Liver (tissue), 9 donors: ENCODE measurements around the gene KCNQ5. TPM values are rescaled to one million over a fixed set of nuclear protein-coding genes. Genes with fewer than 3 reads are reported as not detected.

Experiments used
- DNase-seq: peaks from one replicate; pipeline ENCODE4 v3.0.0-alpha.2; 2017; ENCODE audit warnings: low spot score
- H3K27ac ChIP-seq, 2 donors: one replicate each; pipeline ENCODE4 v1.7.0; 2013; ENCODE audit warnings: inconsistent platforms in 2 of 2, low read length in 2 of 2, control low read depth in 1 of 2, low read depth in 1 of 2, mild to moderate bottlenecking in 1 of 2
- H3K27me3 ChIP-seq, 4 donors: one replicate each; pipeline versions ENCODE4 v1.6.1 to v1.7.0; 2013; ENCODE audit warnings: low read length in 3 of 4, inconsistent platforms in 1 of 4, mild to moderate bottlenecking in 1 of 4, moderate library complexity in 1 of 4; ENCODE audit not compliant: control insufficient read depth in 4 of 4, insufficient read depth in 4 of 4
- H3K36me3 ChIP-seq, 4 donors: one replicate each; pipeline versions ENCODE4 v1.6.1 to v1.7.0; 2013; ENCODE audit warnings: low read length in 3 of 4, mild to moderate bottlenecking in 3 of 4, low read depth in 1 of 4, moderate library complexity in 1 of 4; ENCODE audit not compliant: control insufficient read depth in 4 of 4, insufficient read depth in 3 of 4
- H3K4me1 ChIP-seq, 4 donors: one replicate each; pipeline versions ENCODE4 v1.6.1 to v1.7.0; 2013; ENCODE audit warnings: low read length in 3 of 4, mild to moderate bottlenecking in 3 of 4, moderate library complexity in 1 of 4; ENCODE audit not compliant: control insufficient read depth in 4 of 4, insufficient read depth in 4 of 4
- H3K4me3 ChIP-seq, 3 donors: one replicate each; pipeline versions ENCODE4 v1.6.1 to v1.7.0; 2013; ENCODE audit warnings: low read length in 3 of 3, control low read depth in 1 of 3, low read depth in 1 of 3, mild to moderate bottlenecking in 1 of 3
- H3K9ac ChIP-seq, 2 donors: one replicate each; pipeline ENCODE4 v1.7.0; 2013; ENCODE audit warnings: low read length in 2 of 2, mild to moderate bottlenecking in 2 of 2, moderate library complexity in 2 of 2, control low read depth in 1 of 2, low read depth in 1 of 2
- H3K9me3 ChIP-seq, 4 donors: one replicate each; pipeline versions ENCODE4 v1.6.1 to v1.7.0; 2013; ENCODE audit warnings: low read length in 3 of 4; ENCODE audit not compliant: control insufficient read depth in 4 of 4
- EGR1 ChIP-seq, 2 donors: IDR thresholded peaks; 2 replicates each; pipeline ENCODE4 v1.6.1; 2016 to 2018; ENCODE audit warnings: antibody characterized with exemption in 2 of 2, low read depth in 2 of 2
- FOXA1 ChIP-seq: IDR thresholded peaks from 2 replicates; pipeline ENCODE4 v1.6.1; 2016; ENCODE audit warnings: antibody characterized with exemption
- FOXA2 ChIP-seq: IDR thresholded peaks from 2 replicates; pipeline ENCODE4 v1.6.1; 2016; ENCODE audit warnings: antibody characterized with exemption
- GABPA ChIP-seq, 2 donors: IDR thresholded peaks in 1 of 2; conservative IDR thresholded peaks in 1 of 2; 2 replicates each; pipeline ENCODE4 v1.6.1; 2016; ENCODE audit warnings: antibody characterized with exemption in 2 of 2, mild to moderate bottlenecking in 1 of 2, moderate library complexity in 1 of 2
- HNF4A ChIP-seq, 2 donors: conservative IDR thresholded peaks; 2 replicates each; pipeline ENCODE4 v1.6.1; 2016; ENCODE audit warnings: antibody characterized with exemption in 2 of 2, mild to moderate bottlenecking in 2 of 2
- HNF4G ChIP-seq: IDR thresholded peaks from 2 replicates; pipeline ENCODE4 v1.6.1; 2016; ENCODE audit warnings: antibody characterized with exemption
- JUND ChIP-seq, 2 donors: IDR thresholded peaks; 2 replicates each; pipeline ENCODE4 v1.6.1; 2016; ENCODE audit warnings: antibody characterized with exemption in 2 of 2
- NR2F2 ChIP-seq: IDR thresholded peaks from 2 replicates; pipeline ENCODE4 v1.6.1; 2016; ENCODE audit warnings: antibody characterized with exemption
- RAD21 ChIP-seq, 2 donors: IDR thresholded peaks; 2 replicates each; pipeline ENCODE4 v1.6.1; 2016; ENCODE audit warnings: antibody characterized with exemption in 2 of 2, mild to moderate bottlenecking in 2 of 2
- RXRA ChIP-seq, 2 donors: IDR thresholded peaks; 2 replicates each; pipeline ENCODE4 v1.6.1; 2017 to 2018; ENCODE audit warnings: antibody characterized with exemption in 2 of 2, mild to moderate bottlenecking in 1 of 2
- SP1 ChIP-seq: IDR thresholded peaks from 2 replicates; pipeline ENCODE4 v1.6.1; 2018; ENCODE audit warnings: antibody characterized with exemption, mild to moderate bottlenecking
- TAF1 ChIP-seq: conservative IDR thresholded peaks from 2 replicates; pipeline ENCODE4 v1.6.1; 2016; ENCODE audit warnings: antibody characterized with exemption, mild to moderate bottlenecking
- YY1 ChIP-seq: IDR thresholded peaks from 2 replicates; pipeline ENCODE4 v1.6.1; 2016; ENCODE audit warnings: antibody characterized with exemption, mild to moderate bottlenecking
- WGBS: extraction: QIAGEN DNeasy Blood & Tissue Kit; methylation state at CpG from one replicate; pipeline ENCODE4 v1.1.7; 2013; 5-methylcytosine and 5-hydroxymethylcytosine counted together
- polyA plus RNA-seq, 2 donors: library from polyadenylated mRNA; stranded (reverse) in 1 of 2; unstranded in 1 of 2; fragments of 200-250 nt in 1 of 2; fragments of >200 nt in 1 of 2; fragmentation: Nextera tagmentation in 1 of 2; extraction: Ambion mirVana in 1 of 2; gene quantifications; one replicate each; pipeline versions ENCODE4 v1.2.1 to v1.2.3, GENCODE V29; 2013 to 2015
- total RNA-seq, 2 donors: library from RNA; depleted of rRNA; stranded (reverse); fragments of >200 nt; gene quantifications; one replicate each; pipeline ENCODE4 v1.2.3, GENCODE V29; 2014
- TF ChIP-seq, protein P1 (sequence below): IDR thresholded peaks from 2 replicates; pipeline ENCODE4 v1.6.1; 2016; ENCODE audit warnings: antibody characterized with exemption
- TF ChIP-seq, protein P2 (sequence below): IDR thresholded peaks from 2 replicates; pipeline ENCODE4 v1.6.1; 2016; ENCODE audit warnings: antibody characterized with exemption
- TF ChIP-seq, protein P3 (sequence below): IDR thresholded peaks from 2 replicates; pipeline ENCODE4 v1.6.1; 2016; ENCODE audit warnings: antibody characterized with exemption
- TF ChIP-seq, protein P4 (sequence below): fragments of 150-350 bp; IDR thresholded peaks from 2 replicates; pipeline ENCODE4 v1.5.1; 2017; ENCODE audit warnings: improper control_type of control experiment, low read depth, low read length; ENCODE audit not compliant: missing input control
- donor health status: healthy.
- donor health status: healthy.
- donor health status: healthy.
- donor health status: healthy.
- donor health status: healthy.

The KCNQ5 gene
- total and polyA plus RNA-seq, 4 donors = 0.02 to 1.1 (median 0.15) TPM

DNA sequence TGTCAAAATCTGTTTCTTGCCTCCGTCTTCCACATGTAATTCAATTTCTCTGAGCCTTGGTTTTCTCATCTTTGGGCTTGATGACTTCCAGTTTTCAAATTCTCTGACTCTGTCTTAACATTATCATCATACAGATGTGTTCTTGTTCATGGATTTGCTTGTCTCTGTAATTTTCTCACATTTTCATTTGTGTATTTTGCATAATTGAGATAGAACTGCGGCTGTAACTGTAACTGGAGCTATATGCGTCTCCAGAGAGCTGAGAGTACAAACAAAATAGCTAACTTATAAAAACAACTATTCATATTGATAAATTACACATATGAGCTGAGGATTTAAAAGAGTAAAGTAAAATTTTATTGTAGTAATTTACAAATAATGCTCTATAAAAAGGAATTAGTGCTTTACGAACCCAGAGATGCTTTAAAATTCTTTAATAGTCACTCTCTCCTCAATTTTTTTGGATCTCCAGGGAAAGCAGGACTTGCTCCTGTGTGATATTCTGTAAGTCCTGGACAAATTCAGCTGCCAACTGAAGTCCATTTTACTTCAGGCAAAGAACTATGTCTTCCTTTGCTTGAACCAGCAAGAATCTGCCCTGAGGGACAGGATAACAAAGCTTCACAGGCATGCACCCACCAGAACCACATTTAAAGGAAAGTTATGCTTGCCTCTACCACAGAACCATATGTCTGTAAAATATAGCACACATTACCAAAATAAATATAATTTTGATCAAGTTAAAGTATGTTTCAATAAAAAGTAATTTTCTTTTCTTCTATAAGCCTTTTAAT lies 315.1 kb downstream of the KCNQ5 start:
- Histone ChIP-seq H3K4me3 (no peak overlapping the region), H3K9me3 (no peaks in the 10 kb centered on the region), H3K9ac (no peak overlapping the region), H3K36me3 (no peaks in the 10 kb centered on the region), H3K27ac (no peak overlapping the region), H3K27me3 (peaks cover 0 to 2% (median under 1%) of the 10 kb centered on the region in 4 donors), H3K4me1 (no peaks in the 10 kb centered on the region)
- WGBS = 69% methylated on average over 4 of the region's 4 CpGs
- no peak for DNase-seq
- TF ChIP-seq, protein P1, sequence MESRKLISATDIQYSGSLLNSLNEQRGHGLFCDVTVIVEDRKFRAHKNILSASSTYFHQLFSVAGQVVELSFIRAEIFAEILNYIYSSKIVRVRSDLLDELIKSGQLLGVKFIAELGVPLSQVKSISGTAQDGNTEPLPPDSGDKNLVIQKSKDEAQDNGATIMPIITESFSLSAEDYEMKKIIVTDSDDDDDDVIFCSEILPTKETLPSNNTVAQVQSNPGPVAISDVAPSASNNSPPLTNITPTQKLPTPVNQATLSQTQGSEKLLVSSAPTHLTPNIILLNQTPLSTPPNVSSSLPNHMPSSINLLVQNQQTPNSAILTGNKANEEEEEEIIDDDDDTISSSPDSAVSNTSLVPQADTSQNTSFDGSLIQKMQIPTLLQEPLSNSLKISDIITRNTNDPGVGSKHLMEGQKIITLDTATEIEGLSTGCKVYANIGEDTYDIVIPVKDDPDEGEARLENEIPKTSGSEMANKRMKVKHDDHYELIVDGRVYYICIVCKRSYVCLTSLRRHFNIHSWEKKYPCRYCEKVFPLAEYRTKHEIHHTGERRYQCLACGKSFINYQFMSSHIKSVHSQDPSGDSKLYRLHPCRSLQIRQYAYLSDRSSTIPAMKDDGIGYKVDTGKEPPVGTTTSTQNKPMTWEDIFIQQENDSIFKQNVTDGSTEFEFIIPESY = no peak
- TF ChIP-seq HNF4A (conservative IDR thresholded peaks at IDR 0.05) (no peak), SP1 (no peak), YY1 (no peak), GABPA (IDR thresholded peaks at IDR 0.05 in 1 of 2, conservative IDR thresholded peaks at IDR 0.05 in 1 of 2) (no peak), RAD21 (IDR thresholded peaks at IDR 0.05) (no peak), NR2F2 (no peak), EGR1 (IDR thresholded peaks at IDR 0.05; ENCODE audit: low read depth in 2 of 2) (no peak), FOXA1 (no peak), HNF4G (no peak), JUND (IDR thresholded peaks at IDR 0.05) (no peak), TAF1 (no peak), FOXA2 (no peak), RXRA (IDR thresholded peaks at IDR 0.05) (no peak)
- TF ChIP-seq, protein P2, sequence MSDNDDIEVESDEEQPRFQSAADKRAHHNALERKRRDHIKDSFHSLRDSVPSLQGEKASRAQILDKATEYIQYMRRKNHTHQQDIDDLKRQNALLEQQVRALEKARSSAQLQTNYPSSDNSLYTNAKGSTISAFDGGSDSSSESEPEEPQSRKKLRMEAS = no peak
- TF ChIP-seq, protein P3, sequence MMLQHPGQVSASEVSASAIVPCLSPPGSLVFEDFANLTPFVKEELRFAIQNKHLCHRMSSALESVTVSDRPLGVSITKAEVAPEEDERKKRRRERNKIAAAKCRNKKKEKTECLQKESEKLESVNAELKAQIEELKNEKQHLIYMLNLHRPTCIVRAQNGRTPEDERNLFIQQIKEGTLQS = no peak
- TF ChIP-seq, protein P4, sequence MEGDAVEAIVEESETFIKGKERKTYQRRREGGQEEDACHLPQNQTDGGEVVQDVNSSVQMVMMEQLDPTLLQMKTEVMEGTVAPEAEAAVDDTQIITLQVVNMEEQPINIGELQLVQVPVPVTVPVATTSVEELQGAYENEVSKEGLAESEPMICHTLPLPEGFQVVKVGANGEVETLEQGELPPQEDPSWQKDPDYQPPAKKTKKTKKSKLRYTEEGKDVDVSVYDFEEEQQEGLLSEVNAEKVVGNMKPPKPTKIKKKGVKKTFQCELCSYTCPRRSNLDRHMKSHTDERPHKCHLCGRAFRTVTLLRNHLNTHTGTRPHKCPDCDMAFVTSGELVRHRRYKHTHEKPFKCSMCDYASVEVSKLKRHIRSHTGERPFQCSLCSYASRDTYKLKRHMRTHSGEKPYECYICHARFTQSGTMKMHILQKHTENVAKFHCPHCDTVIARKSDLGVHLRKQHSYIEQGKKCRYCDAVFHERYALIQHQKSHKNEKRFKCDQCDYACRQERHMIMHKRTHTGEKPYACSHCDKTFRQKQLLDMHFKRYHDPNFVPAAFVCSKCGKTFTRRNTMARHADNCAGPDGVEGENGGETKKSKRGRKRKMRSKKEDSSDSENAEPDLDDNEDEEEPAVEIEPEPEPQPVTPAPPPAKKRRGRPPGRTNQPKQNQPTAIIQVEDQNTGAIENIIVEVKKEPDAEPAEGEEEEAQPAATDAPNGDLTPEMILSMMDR = no peak

DNA sequence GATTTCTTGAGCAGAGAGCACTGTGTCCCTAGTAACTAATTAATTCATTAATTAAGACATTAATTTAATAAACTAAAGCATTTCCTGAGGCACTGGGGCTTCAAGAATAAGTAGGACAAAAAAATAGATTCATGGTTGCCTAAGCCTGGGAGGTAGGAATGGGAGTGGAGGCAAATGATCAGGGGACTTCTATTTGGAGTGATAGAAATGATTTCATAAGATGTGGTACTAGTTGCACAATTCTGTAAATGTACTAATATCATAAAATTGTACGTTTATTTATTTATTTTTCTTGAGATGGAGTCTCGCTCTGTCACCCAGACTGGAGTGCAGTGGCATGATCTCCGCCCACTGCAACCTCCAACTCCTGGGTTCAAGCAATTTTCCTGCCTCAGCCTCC lies 316.2 kb downstream of the KCNQ5 start:
- no peak overlapping the region for H3K4me3 ChIP-seq
- H3K27me3 ChIP-seq = peaks cover 0 to 2% (median under 1%) of the 10 kb centered on the region in 4 donors
- H3K9ac ChIP-seq = no peak overlapping the region
- no peaks in the 10 kb centered on the region for H3K9me3 ChIP-seq
- no peak overlapping the region for H3K27ac ChIP-seq
- 63% methylated on average over 3 of the region's 3 CpGs for WGBS
- no peak for DNase-seq
- no peaks in the 10 kb centered on the region for H3K36me3 ChIP-seq
- TF ChIP-seq RAD21 (IDR thresholded peaks at IDR 0.05) = no peak
- TF ChIP-seq, protein P3 = no peak
- no peak for TF ChIP-seq HNF4G
- TF ChIP-seq EGR1 (IDR thresholded peaks at IDR 0.05; ENCODE audit: low read depth in 2 of 2) = no peak
- TF ChIP-seq, protein P4 = no peak
- no peak for TF ChIP-seq JUND (IDR thresholded peaks at IDR 0.05)
- no peak for TF ChIP-seq YY1
- no peak for TF ChIP-seq FOXA1
- no peak for TF ChIP-seq HNF4A (conservative IDR thresholded peaks at IDR 0.05)
- TF ChIP-seq, protein P2 = no peak
- H3K4me1 ChIP-seq = no peaks in the 10 kb centered on the region
